Cardiac muscle cell (in vitro differentiated cells and primary cell): Measurements from ENCODE around the gene TMEM266. TPM values are rescaled to one million over a fixed set of nuclear protein-coding genes. Genes with fewer than 3 reads are reported as not detected.
A peak's percentile ranks its signal among the peaks of the same experiment; 100 is the strongest.

ENCODE experiments used
- DNase-seq, 2 donors: peaks; one replicate each; pipeline versions ENCODE4 v3.0.0 to v3.0.0-alpha.2; 2010 to 2017; ENCODE audit warnings: low read depth in 1 of 2, low spot score in 1 of 2
- H3K27ac ChIP-seq: fragments of 200-600 bp; sonication (generic); 2 replicates; pipeline ENCODE4 v1.5.1; 2016
- H3K27me3 ChIP-seq: fragments of 200-600 bp; sonication (generic); 2 replicates; pipeline ENCODE4 v1.6.0; 2016; ENCODE audit warnings: control low read depth
- H3K36me3 ChIP-seq: fragments of 200-600 bp; sonication (generic); 2 replicates; pipeline ENCODE4 v1.5.1; 2016; ENCODE audit warnings: control low read depth
- H3K4me1 ChIP-seq: fragments of 200-600 bp; sonication (generic); 2 replicates; pipeline ENCODE4 v1.8.1; 2017; ENCODE audit warnings: low read depth, mild to moderate bottlenecking, mixed run types
- H3K4me3 ChIP-seq: fragments of 200-600 bp; sonication (generic); 2 replicates; pipeline ENCODE4 v1.5.1; 2016; ENCODE audit warnings: mild to moderate bottlenecking
- H3K9me3 ChIP-seq: fragments of 200-600 bp; sonication (generic); 2 replicates; pipeline ENCODE4 v1.5.1; 2017; ENCODE audit warnings: low read depth, mild to moderate bottlenecking, control low read depth
- polyA plus RNA-seq: library from polyadenylated mRNA; unstranded; fragments of >200 nt; fragmentation: Nextera tagmentation; extraction: Ambion mirVana; gene quantifications from 2 replicates; pipeline ENCODE4 v1.2.1, GENCODE V29; 2016
- total RNA-seq: library from RNA; depleted of rRNA; stranded (reverse); fragments of >200 nt; gene quantifications from 2 replicates; pipeline ENCODE4 v1.2.3, GENCODE V29; 2016
- TF ChIP-seq, protein P1 (sequence below): IDR thresholded peaks from 2 replicates; pipeline ENCODE4 v1.5.1; 2012; ENCODE audit warnings: low read depth, mild to moderate bottlenecking, low read length

The TMEM266 gene
- total and polyA plus RNA-seq, 2 experiments from 2014 or later: 0.12 to 1.5 TPM

DNA sequence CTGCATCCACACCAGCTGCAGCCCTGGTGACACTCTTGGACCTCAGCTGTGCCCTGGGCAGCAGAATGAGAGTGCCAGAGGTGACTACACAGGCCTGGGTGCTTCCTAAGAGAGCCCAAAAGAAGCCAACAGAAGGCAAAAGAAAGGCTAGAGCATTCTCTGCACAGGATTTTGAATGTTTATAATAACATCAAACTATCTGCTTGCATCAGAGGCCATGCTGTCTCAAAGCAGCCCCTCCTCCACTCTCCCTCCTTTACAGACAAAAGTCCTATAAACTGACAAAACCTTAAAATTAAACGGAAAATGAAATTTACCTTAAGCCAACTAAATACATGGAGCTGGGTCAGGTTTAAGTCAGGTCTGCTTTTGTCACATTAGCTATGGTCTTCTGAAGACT, 155.8 kb downstream of the TMEM266 start:
- Histone ChIP-seq H3K27me3 (no peaks in the 10 kb centered on the region), H3K36me3 (peaks cover 5% of the 10 kb centered on the region), H3K4me3 (no peak overlapping the region), H3K27ac (no peak overlapping the region), H3K9me3 (no peaks in the 10 kb centered on the region), H3K4me1 (no peaks in the 10 kb centered on the region)
- DNase-seq: no peak
- TF ChIP-seq, protein P1, sequence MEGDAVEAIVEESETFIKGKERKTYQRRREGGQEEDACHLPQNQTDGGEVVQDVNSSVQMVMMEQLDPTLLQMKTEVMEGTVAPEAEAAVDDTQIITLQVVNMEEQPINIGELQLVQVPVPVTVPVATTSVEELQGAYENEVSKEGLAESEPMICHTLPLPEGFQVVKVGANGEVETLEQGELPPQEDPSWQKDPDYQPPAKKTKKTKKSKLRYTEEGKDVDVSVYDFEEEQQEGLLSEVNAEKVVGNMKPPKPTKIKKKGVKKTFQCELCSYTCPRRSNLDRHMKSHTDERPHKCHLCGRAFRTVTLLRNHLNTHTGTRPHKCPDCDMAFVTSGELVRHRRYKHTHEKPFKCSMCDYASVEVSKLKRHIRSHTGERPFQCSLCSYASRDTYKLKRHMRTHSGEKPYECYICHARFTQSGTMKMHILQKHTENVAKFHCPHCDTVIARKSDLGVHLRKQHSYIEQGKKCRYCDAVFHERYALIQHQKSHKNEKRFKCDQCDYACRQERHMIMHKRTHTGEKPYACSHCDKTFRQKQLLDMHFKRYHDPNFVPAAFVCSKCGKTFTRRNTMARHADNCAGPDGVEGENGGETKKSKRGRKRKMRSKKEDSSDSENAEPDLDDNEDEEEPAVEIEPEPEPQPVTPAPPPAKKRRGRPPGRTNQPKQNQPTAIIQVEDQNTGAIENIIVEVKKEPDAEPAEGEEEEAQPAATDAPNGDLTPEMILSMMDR: no peak

GRCh38 chr15:76217029-76217881, 157.5 kb downstream of the TMEM266 start:
- Histone ChIP-seq H3K27me3 (no peaks in the 10 kb centered on the region), H3K27ac (no peak overlapping the region), H3K36me3 (peaks cover 5% of the 10 kb centered on the region), H3K9me3 (no peaks in the 10 kb centered on the region), H3K4me1 (no peaks in the 10 kb centered on the region), H3K4me3 (no peak overlapping the region)
- TF ChIP-seq, protein P1: no peak
- peak in 1 of 2 donors; percentile 66 for DNase-seq

- DNase-seq: no peak
- Histone ChIP-seq H3K4me3 (no peak overlapping the region), H3K9me3 (no peaks in the 10 kb centered on the region), H3K27me3 (no peaks in the 10 kb centered on the region), H3K36me3 (peaks cover 5% of the 10 kb centered on the region), H3K27ac (no peak overlapping the region), H3K4me1 (no peaks in the 10 kb centered on the region)
- TF ChIP-seq, protein P1: no peak
These were observed 158.1 kb downstream of the TMEM266 start for GRCh38 chr15:76217882-76218217.

GRCh38 chr15:76221085-76221767, 161.4 kb downstream of the TMEM266 start:
- Histone ChIP-seq H3K27me3 (no peaks in the 10 kb centered on the region), H3K4me3 (no peak overlapping the region), H3K36me3 (no peaks in the 10 kb centered on the region), H3K27ac (no peak overlapping the region), H3K4me1 (no peaks in the 10 kb centered on the region), H3K9me3 (no peaks in the 10 kb centered on the region)
- DNase-seq: no peak
- TF ChIP-seq, protein P1: no peak

- Histone ChIP-seq H3K27ac (no peak overlapping the region), H3K27me3 (no peaks in the 10 kb centered on the region), H3K4me3 (no peak overlapping the region), H3K36me3 (no peaks in the 10 kb centered on the region), H3K9me3 (no peaks in the 10 kb centered on the region), H3K4me1 (no peaks in the 10 kb centered on the region)
- TF ChIP-seq, protein P1: no peak
- DNase-seq: no peak
These were observed 162.4 kb downstream of the TMEM266 start for GRCh38 chr15:76222159-76222558.
